Neural cell (in vitro differentiated cells): ENCODE data around the gene SFMBT2.

Experiments
- EZH2 ChIP-seq: fragments of 200-600, 300-800 bp; shearing (Covaris generic), sonication (generic); IDR thresholded peaks from 2 replicates; pipeline ENCODE4 v1.6.1; 2014; ENCODE audit warnings: antibody characterized with exemption, low read length, borderline replicate concordance, mild to moderate bottlenecking; ENCODE audit not compliant: insufficient read depth, poor library complexity, severe bottlenecking
- POLR2AphosphoS5 ChIP-seq: IDR thresholded peaks from 2 replicates; pipeline ENCODE4 v1.6.1; 2012
- RAD21 ChIP-seq: fragments of 450-650 bp; conservative IDR thresholded peaks from 2 replicates; pipeline ENCODE4 v1.6.1; 2014; ENCODE audit warnings: antibody characterized with exemption, mild to moderate bottlenecking, moderate library complexity
- TF ChIP-seq, protein P1 (sequence below): fragments of 450-650 bp; IDR thresholded peaks from 2 replicates; pipeline ENCODE4 v1.5.1; 2014; ENCODE audit warnings: antibody characterized with exemption, mild to moderate bottlenecking, moderate library complexity; ENCODE audit not compliant: poor library complexity, severe bottlenecking
- TF ChIP-seq, protein P2 (sequence below): IDR thresholded peaks from 2 replicates; pipeline ENCODE4 v1.6.1; 2012; ENCODE audit warnings: borderline replicate concordance

DNA sequence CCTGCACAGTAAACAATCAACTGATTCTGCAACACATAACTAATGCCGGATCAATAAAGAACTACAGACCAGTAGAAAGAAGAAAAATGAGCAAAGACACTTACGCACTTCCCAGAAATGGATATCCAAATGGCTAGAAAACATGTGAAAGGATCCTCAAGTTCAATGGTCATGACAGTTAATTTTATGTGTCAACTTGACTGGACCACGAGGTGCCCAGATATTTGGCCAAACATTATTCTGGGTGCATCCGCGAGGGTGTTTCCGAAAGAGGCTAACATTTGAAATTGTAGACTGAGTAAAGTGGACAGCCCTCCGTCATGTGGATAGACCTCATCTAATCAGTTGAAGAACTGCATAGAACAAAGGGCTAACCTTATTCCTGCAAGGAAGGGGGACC lies 102.0 kb downstream of the SFMBT2 start:
- TF ChIP-seq POLR2AphosphoS5, result no peak
- no peak for TF ChIP-seq EZH2
- TF ChIP-seq, protein P1, sequence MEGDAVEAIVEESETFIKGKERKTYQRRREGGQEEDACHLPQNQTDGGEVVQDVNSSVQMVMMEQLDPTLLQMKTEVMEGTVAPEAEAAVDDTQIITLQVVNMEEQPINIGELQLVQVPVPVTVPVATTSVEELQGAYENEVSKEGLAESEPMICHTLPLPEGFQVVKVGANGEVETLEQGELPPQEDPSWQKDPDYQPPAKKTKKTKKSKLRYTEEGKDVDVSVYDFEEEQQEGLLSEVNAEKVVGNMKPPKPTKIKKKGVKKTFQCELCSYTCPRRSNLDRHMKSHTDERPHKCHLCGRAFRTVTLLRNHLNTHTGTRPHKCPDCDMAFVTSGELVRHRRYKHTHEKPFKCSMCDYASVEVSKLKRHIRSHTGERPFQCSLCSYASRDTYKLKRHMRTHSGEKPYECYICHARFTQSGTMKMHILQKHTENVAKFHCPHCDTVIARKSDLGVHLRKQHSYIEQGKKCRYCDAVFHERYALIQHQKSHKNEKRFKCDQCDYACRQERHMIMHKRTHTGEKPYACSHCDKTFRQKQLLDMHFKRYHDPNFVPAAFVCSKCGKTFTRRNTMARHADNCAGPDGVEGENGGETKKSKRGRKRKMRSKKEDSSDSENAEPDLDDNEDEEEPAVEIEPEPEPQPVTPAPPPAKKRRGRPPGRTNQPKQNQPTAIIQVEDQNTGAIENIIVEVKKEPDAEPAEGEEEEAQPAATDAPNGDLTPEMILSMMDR, result no peak
- TF ChIP-seq, protein P2, sequence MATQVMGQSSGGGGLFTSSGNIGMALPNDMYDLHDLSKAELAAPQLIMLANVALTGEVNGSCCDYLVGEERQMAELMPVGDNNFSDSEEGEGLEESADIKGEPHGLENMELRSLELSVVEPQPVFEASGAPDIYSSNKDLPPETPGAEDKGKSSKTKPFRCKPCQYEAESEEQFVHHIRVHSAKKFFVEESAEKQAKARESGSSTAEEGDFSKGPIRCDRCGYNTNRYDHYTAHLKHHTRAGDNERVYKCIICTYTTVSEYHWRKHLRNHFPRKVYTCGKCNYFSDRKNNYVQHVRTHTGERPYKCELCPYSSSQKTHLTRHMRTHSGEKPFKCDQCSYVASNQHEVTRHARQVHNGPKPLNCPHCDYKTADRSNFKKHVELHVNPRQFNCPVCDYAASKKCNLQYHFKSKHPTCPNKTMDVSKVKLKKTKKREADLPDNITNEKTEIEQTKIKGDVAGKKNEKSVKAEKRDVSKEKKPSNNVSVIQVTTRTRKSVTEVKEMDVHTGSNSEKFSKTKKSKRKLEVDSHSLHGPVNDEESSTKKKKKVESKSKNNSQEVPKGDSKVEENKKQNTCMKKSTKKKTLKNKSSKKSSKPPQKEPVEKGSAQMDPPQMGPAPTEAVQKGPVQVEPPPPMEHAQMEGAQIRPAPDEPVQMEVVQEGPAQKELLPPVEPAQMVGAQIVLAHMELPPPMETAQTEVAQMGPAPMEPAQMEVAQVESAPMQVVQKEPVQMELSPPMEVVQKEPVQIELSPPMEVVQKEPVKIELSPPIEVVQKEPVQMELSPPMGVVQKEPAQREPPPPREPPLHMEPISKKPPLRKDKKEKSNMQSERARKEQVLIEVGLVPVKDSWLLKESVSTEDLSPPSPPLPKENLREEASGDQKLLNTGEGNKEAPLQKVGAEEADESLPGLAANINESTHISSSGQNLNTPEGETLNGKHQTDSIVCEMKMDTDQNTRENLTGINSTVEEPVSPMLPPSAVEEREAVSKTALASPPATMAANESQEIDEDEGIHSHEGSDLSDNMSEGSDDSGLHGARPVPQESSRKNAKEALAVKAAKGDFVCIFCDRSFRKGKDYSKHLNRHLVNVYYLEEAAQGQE, result no peak
- no peak for TF ChIP-seq RAD21
